PFSK-1 (cell line): ENCODE results near the gene PALLD. TPM values are rescaled to one million over a fixed set of nuclear protein-coding genes. Genes with fewer than 3 reads are reported as not detected.

Source experiments
- FOXP2 ChIP-seq: optimal IDR thresholded peaks from 2 replicates; pipeline ENCODE3; 2011; ENCODE audit warnings: borderline replicate concordance, control low read depth, inconsistent platforms; ENCODE audit not compliant: insufficient read depth; ENCODE audit errors: extremely low read length, extremely low read depth
- POLR2AphosphoS5 ChIP-seq: IDR thresholded peaks from 2 replicates; pipeline ENCODE4 v1.6.1; 2012; ENCODE audit warnings: low read depth, mild to moderate bottlenecking, control low read depth, low read length, moderate library complexity
- SIN3A ChIP-seq: IDR thresholded peaks from 2 replicates; pipeline ENCODE4 v1.6.1; 2012; ENCODE audit warnings: mild to moderate bottlenecking, low read length, moderate library complexity, borderline replicate concordance; ENCODE audit not compliant: insufficient read depth
- TAF1 ChIP-seq: IDR thresholded peaks from 2 replicates; pipeline ENCODE4 v1.6.1; 2012; ENCODE audit warnings: low read length, control low read depth, borderline replicate concordance; ENCODE audit not compliant: insufficient read depth
- polyA plus RNA-seq: library from polyadenylated mRNA; unstranded; fragments of >200 nt; gene quantifications from one replicate; pipeline ENCODE4 v1.2.1, GENCODE V29; 2012; ENCODE audit warnings: low read depth, missing spikeins; ENCODE audit not compliant: insufficient read length
- TF ChIP-seq, protein P1 (sequence below), 2 experiments: IDR thresholded peaks; 2 replicates each; pipeline versions ENCODE4 v1.6.1 to v1.8.0; 2011 to 2012; ENCODE audit warnings: low read depth in 2 of 2, low read length in 2 of 2, control low read depth in 1 of 2, inconsistent platforms in 1 of 2, mild to moderate bottlenecking in 1 of 2, moderate library complexity in 1 of 2; ENCODE audit not compliant: insufficient read depth in 1 of 2

The PALLD gene
- 96.8 TPM for polyA plus RNA-seq

DNA sequence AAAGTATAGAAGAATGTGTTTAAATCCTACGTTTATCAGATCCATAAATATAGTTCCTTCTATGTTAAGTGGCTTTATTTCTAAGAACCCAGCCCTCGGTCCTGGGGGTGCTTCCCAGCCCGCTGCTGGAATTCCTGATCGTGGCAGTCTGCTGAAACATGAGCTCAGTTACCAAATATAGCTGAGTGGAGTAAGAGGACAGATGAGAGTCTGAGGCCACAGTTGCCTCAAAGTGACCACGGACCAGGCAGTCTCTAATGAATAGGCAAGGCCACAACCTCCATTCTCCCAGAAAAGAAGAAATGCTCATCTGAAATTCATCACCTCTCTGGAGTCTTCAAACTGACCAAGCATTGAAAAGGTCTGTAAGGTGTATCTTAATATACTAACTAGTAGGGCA is at the start of gene PALLD:
TSS of gene PALLD (plus strand) at position 219 of the 400 bp plus-strand sequence.
- TF ChIP-seq TAF1 (no peak), POLR2AphosphoS5 (no peak), SIN3A (no peak), FOXP2 (no peak)
- TF ChIP-seq, protein P1, sequence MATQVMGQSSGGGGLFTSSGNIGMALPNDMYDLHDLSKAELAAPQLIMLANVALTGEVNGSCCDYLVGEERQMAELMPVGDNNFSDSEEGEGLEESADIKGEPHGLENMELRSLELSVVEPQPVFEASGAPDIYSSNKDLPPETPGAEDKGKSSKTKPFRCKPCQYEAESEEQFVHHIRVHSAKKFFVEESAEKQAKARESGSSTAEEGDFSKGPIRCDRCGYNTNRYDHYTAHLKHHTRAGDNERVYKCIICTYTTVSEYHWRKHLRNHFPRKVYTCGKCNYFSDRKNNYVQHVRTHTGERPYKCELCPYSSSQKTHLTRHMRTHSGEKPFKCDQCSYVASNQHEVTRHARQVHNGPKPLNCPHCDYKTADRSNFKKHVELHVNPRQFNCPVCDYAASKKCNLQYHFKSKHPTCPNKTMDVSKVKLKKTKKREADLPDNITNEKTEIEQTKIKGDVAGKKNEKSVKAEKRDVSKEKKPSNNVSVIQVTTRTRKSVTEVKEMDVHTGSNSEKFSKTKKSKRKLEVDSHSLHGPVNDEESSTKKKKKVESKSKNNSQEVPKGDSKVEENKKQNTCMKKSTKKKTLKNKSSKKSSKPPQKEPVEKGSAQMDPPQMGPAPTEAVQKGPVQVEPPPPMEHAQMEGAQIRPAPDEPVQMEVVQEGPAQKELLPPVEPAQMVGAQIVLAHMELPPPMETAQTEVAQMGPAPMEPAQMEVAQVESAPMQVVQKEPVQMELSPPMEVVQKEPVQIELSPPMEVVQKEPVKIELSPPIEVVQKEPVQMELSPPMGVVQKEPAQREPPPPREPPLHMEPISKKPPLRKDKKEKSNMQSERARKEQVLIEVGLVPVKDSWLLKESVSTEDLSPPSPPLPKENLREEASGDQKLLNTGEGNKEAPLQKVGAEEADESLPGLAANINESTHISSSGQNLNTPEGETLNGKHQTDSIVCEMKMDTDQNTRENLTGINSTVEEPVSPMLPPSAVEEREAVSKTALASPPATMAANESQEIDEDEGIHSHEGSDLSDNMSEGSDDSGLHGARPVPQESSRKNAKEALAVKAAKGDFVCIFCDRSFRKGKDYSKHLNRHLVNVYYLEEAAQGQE (IDR thresholded peaks at IDR 0.05; ENCODE audit: insufficient read depth in 1 of 2, low read depth in 2 of 2, low read length in 2 of 2) = no peak

DNA sequence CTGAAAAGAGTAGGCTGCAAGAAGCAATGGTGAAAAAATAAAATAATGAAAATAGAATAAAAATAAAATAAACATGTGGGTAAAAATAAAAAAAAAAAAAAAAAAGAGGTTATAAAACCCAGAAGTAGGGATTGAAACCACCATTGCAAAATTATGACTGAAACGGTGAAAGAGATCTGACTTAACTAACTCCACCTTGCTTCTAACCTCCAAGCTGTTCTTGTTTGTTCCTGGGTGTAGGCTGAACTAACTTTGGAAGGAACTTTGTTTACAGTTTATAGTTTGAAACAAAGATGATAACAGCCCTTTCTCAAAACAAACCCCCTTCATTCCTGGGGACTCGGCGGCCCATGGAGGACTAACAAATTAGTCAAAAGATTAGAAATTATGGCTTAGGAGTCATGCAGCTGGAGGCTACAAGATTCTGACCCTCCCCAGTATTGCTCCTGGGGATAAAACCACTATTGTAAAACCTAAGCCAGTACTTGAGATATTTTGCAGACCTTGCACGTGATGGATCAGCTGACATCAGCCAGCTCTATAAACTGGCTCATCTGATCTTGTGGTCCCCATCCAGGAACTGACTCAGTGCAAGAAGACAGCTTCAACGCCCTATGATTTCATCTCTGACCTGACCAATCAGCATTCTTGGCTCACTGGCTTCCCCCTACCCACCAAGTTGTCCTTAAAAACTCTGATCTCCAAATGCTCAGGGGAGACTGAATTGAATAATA is 47.0 kb upstream of the PALLD start:
- TF ChIP-seq SIN3A = no peak
- TF ChIP-seq FOXP2 = no peak
- no peak for TF ChIP-seq TAF1
- TF ChIP-seq, protein P1 (IDR thresholded peaks at IDR 0.05; ENCODE audit: insufficient read depth in 1 of 2, low read depth in 2 of 2, low read length in 2 of 2) = no peak
- no peak for TF ChIP-seq POLR2AphosphoS5

DNA sequence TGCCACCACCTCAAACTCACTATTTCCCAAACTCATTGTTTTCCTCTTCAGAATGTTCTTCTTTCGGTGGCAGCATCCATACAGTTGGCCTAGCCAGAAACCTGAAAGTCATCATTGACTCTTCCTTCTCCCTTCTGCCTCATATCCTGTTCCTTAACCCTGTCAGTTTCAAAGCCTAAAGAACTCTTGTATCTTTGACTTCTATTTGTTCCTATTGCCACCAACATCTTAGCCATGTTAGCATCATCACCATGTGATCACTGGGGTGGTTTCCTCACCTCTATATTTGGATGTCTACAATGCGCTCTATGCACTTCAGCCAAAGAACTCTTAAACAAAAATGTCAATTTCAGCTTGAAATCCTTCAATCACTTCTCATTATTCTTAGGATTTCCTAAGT is 45.5 kb upstream of the PALLD start:
- TF ChIP-seq, protein P1 (IDR thresholded peaks at IDR 0.05; ENCODE audit: insufficient read depth in 1 of 2, low read depth in 2 of 2, low read length in 2 of 2) = no peak
- TF ChIP-seq TAF1 (no peak), SIN3A (no peak), POLR2AphosphoS5 (no peak), FOXP2 (no peak)

GRCh38 chr4:168451744-168452390 is 45.0 kb upstream of the PALLD start:
- TF ChIP-seq FOXP2 (no peak), SIN3A (peak; percentile 67; the same call in 1 of the 2 replicates), POLR2AphosphoS5 (no peak), TAF1 (no peak)
- TF ChIP-seq, protein P1 (IDR thresholded peaks at IDR 0.05; ENCODE audit: insufficient read depth in 1 of 2, low read depth in 2 of 2, low read length in 2 of 2) = no peak

GRCh38 chr4:168453146-168453545 is 43.7 kb upstream of the PALLD start:
- TF ChIP-seq, protein P1 (IDR thresholded peaks at IDR 0.05; ENCODE audit: insufficient read depth in 1 of 2, low read depth in 2 of 2, low read length in 2 of 2) = peak in 1 of 2 experiments; percentile 40; a peak in 1 of 4 replicates
- TF ChIP-seq FOXP2 = no peak
- TF ChIP-seq POLR2AphosphoS5 = no peak
